GM08714 (cell line): Measurements from ENCODE around the gene VTN.

Source experiments
- H3K4me3 ChIP-seq: fragments of 200-500 bp; sonication (Bioruptor generic); 2 replicates; pipeline ENCODE4 v1.5.1; 2014; ENCODE audit warnings: mild to moderate bottlenecking, low read length, inconsistent platforms
- ZNF274 ChIP-seq: IDR thresholded peaks from 2 replicates; pipeline ENCODE4 v1.6.1; 2012; ENCODE audit warnings: mild to moderate bottlenecking, low read depth, low read length

Gene VTN

DNA sequence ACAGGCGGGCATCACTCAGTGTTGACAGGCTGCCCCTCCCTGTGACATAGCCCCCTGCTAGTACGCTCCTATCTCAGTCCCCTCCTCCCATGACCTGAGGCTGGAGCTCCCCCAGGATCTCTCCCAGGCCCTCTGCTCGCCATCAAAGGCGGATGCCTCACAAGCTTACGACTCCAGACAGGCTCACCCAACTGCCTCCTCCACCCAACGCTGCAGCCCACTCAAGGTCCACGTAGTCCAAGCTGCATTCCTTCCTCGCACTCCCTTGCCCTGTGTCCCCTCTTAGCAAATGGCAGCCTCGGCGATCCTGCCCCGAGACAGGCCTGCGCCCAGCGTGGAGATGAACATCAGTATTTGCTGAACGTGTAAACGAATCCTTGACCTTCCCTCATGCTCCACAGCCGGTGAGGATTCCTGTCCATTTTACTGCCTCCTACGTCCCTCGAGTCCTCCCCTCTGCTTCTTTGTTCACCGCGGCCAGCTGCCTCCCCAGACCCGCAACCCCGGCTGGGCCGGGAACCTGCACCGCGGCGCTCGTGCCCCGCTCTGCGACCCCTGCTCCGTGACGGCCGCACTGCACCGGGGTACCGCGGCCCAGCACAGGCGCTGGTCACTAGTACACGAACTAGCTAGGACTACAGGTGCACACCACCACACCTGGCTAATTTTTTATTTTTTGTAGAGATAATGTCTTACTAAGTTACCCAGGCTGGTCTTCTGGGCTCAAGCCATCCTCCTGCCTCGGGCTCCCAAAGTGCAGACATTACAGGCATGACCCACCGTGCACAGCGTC lies 51.9 kb downstream of the VTN start:
- no peak for TF ChIP-seq ZNF274
- H3K4me3 ChIP-seq: peak overlapping the region; percentile 77; the same call in 1 of the 2 replicates
